NCI-H345 treated with DMSO at 0.1 percent for 48 hours (cell line): ENCODE results near the gene ST8SIA3.

Experiments used
- DNase-seq: peaks from one replicate; lab custom pipeline; 2025; ENCODE audit not compliant: unreplicated experiment; lab: John Stamatoyannopoulos, UW

The ST8SIA3 gene, protein sequence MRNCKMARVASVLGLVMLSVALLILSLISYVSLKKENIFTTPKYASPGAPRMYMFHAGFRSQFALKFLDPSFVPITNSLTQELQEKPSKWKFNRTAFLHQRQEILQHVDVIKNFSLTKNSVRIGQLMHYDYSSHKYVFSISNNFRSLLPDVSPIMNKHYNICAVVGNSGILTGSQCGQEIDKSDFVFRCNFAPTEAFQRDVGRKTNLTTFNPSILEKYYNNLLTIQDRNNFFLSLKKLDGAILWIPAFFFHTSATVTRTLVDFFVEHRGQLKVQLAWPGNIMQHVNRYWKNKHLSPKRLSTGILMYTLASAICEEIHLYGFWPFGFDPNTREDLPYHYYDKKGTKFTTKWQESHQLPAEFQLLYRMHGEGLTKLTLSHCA

DNA sequence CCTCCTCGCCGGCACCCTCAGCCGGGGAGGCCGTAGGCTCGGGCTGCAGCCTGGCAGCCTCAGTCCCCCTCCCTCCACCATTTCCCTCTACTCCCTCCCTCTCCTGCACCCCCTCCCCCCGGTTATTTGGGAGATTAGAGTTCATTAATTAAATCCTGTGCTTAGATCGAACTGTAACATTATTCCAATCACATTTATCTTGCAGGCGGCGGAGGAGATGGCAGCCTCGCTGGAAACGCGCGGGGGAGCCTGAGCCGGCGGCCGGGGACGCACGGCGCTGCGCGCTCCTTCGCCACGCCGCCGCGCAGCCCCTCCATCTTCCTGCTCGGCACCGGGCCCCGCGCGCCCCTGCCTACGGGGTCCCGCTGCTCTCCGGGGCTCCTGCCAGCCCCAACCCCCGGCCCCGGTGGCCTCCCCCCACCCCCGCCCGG, at the start of gene ST8SIA3:
Gene ST8SIA3 (plus strand): TSS at position 287 of the 431 bp plus-strand sequence. CDS start 290 bp downstream, outside the sequence.
- DNase-seq: peak; percentile 27

DNA sequence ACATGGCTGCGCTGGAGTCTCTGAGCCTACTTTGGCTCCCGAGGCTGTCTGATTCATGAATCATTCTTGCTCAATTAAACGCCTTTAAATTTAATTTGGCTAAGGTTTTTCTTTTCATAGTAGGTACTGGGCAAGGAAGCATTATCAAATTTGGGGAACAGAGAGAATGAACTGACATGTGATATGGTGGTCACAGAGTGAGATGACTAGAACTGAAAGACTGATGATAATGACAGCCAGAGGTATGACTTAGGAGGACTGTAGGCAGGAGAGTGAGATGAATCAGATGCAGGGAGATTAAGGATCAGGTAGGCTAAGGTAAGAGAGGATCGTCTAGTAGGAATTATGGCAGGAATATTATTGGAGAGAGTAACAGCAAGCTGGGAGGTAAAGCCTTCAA, 40.9 kb upstream of the ST8SIA3 start:
- no peak for DNase-seq

DNA sequence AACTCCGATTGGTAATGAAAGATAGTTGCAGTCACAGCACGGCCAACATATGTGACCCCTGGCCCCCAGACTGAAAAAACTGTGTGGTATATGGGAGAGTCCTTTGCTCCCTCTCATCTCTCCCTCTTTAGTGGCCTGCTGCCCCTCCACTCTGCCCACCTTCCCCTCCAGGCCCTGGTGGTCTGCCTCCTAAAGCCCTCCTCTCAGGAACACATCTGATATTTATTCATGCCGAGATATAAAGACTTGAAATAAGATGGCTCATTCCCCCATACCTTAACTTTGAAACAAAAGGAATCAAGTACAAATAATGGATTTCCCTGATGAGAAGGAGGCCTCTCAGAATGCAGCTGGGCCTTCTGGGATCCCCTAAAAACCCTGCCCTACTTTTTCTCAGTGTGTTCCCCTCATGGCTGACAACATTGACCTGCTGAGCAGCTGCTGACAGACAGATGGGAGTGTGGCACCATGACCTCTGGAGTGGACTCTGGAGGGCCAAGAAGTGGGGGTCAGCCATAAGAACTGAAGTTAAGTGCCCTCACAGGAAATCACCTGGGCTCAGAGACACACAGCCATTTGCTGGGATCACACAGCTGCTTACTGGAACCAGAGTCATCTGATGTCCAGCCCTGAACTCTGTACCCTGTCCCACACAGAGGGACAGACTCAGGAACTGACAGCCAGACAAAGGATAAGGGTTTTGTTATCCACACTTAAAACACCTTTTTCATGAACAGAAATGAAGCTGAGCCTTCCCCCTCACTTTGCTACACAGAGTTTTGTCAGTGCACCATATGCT, 39.8 kb upstream of the ST8SIA3 start:
- DNase-seq: no peak

DNA sequence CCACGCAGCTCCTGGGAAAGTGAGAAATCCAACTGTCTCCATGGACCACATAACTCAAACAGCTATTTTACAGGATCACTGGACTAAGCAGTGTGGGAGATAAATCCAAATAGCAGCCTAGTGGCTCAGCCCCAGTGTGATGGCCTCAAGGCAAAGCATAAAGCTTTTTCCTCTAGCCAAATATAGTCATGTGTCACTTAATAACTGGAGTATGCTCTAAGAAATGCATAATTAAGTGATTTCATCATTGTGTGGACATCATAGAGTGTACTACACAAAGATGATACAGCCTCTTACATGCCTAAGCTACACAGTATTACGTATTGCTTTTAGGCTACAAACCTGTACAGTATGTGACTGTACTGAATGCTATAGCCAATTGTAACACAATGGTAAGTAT, 31.8 kb upstream of the ST8SIA3 start:
- DNase-seq: no peak

DNA sequence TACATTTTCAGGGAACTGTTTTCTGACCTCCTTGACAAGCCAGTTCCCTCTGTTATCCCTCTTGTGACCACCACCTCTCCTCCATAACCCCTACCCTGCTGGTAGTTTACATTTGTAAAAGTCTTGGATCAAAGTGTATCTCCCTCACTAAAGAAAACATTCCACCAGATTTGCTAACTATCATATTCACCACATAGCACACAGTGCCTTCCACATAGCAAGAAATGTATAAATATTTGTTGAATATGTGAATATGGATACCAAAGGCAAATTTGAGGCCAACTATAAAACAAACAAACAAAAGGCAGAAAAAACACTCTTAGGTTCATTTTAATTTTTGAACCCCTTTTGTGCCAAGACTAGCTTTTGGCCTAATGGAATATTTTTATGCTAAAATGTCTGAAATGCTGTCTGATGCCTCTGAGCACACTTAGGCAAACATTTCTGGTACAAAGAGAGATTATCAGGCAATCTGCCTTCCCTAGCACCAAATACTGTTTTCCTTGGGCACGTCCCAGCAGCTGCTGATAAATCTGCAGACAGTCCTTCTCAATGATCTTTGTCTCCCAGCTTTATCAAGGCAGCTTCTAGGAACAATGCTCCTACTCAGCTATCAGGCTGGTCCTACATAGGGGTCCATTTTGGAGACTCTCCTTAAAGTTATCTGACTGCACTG, 26.7 kb upstream of the ST8SIA3 start:
- no peak for DNase-seq

DNA sequence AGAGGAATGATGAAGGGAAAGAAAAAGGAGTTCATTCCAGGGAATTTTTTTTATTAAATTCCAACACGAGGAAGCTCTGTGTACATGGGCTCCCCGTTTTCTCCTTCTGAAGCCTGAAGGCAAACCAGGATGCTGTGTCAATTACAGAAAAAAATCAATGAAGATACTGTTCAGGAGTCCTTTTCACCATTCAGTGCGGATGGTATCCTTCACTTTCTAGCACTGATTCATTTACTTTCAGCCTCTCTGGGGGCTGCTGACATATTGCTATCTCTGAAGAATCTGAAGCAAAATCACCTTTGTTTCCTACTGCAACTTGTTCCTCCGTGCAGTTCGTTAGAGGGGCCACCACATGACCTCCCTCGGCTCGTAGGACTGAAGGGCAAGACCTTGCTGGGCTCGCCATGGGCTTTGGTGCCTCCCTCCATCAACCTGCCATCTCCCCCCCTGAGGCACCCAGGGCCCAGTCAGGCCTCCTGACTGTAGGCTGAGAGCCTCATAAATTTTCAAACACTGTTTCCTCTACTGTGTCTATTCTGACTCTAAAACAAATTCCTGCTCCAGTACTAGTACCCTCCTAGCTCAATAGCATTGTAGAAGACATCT, 25.5 kb upstream of the ST8SIA3 start:
- no peak for DNase-seq

DNA sequence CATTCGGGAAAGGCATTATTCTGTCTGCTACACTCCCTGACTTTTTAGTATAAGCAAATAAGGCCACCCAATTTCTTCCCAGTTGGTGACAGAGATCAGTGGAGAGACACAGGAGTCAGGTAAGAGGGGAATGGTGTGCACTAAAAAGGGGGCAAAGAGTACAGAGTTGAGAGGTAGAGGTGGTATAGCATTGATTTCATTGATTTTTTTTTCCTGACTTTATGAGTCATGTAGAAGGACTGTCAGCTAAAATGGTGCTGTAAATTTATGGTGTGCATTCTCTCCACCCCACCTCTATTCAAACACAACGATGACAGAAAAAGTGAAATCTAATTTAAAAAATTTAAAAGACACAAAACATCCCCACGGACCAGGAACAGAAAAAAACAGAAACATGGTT, 23.7 kb upstream of the ST8SIA3 start:
- DNase-seq: no peak

DNA sequence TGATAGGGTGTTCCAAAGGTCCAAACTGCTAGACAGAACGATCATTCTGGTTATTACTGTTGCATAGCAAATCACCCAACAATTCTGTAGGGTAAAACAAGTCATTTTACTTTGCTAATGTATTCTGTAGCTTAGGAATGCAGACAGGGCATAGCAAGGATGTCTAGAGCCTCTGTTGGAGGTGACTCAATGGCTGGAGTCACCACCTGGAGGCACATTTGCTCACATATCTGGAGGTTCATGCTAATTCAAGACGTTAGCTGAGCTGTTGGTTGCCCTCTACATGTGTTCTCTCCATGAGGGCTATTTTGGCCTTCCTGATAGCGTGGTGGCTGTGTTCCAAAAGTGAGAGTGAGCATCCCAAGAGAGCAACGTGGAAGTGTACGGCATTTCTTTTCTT, 22.5 kb upstream of the ST8SIA3 start:
- DNase-seq: no peak

DNA sequence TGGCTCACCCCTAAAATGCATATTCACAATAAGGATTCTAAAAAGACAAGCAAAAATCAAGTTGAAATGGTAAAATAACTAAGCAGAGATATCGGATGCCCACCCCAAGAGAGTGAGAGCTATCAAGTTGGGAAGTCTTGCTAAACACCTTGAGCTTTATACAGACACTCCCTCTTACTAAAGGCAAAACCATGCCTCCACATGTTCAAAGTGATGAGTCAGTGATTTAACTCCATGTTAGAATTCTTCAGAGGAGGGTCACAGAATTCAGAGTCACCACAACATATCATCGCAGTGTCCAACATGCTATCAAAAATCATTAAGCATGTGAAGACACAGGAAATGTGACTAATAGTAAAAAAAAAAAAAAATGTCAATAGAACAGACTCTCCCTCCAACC, 20.6 kb upstream of the ST8SIA3 start:
- DNase-seq: no peak

DNA sequence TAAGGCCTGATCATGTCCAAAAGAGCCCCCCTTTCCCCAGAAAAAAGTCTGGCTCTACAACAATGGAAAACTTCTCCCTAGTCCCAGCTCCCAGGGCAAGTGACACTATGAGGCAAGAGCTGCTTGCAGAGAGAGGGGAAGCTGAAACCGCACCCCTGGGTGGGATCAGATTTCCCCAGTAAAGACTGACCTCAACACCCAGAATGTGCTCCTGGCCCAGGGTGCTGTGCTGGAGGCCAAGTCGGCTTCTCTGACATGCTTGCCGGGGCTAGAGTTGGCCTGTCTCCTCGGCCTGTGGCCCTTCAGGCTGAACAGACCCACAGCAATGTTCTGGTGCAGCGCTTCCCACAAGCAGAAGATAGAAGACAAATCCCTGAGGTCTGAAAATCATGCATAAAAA, 18.4 kb upstream of the ST8SIA3 start:
- no peak for DNase-seq

DNA sequence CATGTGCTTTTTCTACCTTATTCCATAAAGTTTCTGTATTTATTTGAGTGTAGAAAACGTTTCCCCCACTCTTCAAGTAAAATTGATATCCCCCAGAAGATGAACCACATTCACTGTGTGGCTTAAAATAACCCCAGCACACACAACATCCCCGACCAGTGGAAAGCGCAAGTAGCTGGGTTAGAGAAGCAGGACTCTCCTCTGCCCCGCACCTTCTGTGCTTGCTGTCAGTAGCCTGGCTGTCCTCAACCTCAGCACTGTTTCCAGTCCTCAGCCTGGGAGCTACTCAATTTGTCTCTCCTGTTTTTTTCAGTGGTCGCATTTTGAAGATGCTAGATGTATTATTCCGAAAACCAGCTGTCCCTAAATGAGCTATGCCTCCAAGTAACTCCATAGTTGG, 18.0 kb upstream of the ST8SIA3 start:
- DNase-seq: no peak

DNA sequence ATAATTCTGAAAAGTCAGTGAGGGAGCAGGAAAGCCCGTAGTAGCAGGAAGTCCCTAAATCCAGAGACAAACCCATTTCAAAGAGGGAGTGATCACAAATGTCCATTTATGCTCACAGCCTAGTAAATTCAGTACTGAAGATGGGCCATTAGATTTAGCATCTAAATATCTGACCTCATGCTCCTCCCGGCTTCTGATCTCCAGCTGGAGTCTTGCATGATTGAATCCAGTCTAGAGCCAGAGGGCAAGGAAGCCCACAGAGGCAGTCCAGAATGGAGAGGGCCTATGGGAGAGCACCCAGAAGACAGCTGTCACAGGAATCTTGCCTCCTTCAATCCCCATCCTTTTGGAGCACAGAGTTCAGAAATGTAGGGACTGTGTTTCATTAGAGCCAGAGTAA, 16.0 kb upstream of the ST8SIA3 start:
- DNase-seq: no peak

DNA sequence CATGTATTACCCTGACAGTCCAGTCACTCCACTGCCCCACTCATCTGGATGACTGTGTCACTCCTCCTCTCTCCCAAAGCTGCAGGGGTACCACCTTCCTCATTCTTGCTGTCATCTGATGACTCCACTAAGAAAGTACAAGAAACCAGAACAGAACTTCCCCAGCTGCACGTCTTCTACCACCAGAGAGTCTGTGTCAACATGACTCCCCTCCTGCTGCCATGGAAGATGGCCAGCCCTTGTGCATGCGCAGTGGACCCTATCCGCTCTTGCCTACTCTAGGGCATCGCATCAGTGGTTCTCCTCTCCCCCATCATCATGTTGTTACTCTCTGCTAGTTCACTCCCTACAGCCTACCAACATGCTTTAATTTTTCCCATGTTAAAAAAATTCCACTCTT, 14.5 kb upstream of the ST8SIA3 start:
- no peak for DNase-seq

DNA sequence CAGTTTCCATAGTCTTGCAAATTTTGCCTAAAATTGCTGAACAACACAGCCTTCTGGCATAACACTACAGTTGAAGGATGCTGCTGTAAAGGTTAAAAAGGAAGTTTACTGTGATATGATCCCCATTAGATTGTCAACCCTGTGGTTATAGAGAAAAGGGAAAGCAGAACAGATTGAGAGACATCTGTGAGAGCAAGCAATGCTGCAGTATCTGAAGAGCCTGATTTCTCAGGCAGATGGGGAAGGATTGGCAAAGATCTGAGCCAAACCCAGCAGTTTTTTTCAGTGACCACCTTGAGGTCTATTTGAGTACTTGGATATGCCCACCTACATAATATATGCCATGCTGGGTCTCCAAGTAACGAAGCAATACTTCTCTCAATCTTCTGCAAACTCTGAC, 8.5 kb upstream of the ST8SIA3 start:
- no peak for DNase-seq

DNA sequence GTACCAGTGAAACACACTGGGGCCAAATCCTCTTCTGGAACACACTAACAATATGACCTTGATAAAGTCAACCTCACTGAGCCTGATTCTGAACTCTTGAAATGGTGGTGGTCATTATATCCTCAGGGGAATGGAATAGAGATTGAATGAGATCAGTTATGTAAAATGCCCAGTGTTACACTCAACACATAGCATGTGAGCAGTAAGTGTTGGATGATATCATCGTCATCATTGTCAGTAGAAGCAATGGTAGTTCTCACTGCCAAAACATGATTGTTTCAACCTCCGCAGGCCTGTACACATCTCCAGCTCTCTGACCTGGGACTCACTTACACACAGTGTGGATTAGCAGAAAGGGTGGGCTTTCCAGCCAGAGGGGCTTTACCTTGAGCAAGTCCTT, 5.5 kb upstream of the ST8SIA3 start:
- no peak for DNase-seq

DNA sequence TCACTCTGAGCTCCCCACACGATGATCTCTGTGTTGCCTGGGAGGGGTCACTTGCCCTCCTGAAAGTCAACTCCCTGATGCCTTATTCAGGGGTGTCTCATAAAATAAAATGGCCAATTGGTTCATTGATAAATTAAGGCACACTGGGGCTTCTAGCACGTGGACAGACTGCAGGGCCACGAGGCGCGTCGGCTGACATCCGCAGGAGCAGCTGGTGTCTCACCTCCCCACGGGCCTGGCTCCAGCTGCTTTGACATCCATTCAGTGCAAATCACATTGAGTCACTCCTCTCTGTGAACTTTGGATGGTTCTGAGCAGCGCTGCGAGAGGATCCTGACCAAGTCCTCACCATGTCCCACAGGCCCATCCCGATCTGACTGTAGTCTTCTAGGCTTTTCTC, 4.6 kb upstream of the ST8SIA3 start:
- no peak for DNase-seq

DNA sequence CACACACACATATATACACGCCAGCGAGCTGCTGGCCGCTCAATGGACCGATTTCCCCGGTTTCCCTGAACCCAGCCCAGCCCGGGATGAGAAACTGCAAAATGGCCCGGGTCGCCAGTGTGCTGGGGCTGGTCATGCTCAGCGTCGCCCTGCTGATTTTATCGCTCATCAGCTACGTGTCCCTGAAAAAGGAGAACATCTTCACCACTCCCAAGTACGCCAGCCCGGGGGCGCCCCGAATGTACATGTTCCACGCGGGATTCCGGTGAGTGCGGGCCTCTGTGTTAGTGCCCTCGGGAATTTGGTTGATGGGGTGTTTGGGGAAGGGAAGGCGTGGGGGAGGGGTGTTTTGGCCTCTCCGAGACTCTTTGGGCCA, 392 bp downstream of the ST8SIA3 start:
- DNase-seq: peak; percentile 50

DNA sequence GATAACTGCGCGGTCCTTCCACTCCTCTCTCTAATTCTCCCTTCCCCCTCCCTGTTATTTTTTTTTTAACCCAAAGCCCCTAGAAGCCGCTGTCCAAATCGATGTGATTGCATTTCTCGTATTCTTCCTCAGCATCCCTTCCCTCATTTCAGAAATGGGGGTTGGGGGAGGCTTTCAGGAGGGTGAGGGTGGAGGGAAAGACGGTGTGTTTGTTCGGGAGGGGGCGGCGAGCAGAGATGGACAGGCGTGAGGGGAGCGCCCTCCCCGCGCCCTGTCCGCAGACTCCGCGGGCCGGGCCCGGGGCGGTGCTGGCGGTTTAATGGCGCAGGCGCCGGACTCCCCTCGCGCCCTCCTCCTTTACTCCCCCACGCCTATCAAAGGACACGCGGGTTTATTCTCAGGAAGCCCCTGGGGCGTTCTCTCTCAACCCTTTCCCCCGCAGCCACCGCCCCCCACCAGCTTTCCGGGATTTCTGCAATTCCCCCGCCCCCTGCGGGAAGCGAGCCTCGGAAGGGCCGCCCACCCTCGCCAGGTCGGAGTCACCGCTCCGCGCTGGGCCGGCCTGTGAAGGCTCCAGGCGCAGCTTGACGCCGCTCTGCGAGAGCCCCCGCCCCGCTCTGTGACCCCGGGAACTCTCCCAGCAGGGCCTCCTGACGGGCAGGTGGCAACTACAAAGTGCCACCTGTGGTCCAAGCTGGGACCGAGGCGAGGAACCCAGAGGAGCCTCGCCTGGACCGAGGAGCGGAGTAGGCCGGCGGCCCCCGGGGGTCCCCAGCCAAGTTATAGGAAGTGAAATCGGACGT, 981 bp downstream of the ST8SIA3 start:
- peak; percentile 50 for DNase-seq

DNA sequence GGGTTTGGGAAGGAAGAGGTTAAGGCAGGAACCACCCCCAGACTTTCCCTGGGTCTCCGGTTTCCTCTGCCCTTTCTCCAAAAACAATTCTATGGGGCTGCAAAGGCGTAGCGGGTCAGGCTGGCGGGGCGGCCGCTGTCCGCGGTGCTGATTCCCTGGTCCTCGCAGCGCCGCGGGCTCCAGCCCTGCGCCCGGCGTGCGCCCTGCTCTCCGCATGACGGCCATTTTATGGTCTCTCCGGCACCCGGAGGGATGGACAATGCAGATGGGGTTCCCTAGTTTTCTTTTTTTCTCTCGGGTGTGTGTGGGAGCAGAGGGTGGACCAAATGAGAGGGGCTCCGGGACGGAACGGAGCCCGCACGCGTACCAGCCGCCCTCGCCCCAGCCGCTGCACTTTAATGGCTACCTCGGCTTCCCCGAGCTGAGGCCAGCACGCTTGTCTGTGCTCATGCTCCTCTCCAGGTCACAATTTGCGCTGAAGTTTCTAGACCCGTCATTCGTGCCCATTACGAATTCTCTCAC, 1.6 kb downstream of the ST8SIA3 start:
- no peak for DNase-seq

DNA sequence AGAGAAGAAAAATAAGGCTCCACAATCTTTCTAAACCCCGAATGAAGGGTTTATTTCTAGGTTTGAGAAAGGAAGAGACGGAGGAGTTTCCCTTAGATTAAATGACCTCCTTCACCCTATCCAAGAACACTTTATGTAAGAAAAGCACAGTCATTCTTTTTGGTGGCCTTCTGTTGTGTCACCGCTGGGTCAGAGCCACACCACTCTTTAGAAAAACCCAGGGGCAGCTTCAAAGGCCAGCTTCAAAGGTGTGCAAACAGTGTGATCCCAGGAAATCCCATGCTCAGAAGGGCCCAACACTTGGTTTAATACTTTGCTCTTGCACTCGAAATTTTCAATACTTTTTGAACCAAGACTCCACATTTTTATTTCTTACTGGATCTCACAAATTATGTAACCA, 7.1 kb downstream of the ST8SIA3 start:
- DNase-seq: no peak
